HepG2 (cell line): ENCODE data around the gene MFSD8. TPM values are rescaled to one million over a fixed set of nuclear protein-coding genes. Genes with fewer than 3 reads are reported as not detected.
A peak's percentile ranks its signal among the peaks of the same experiment; 100 is the strongest.

Experiments used
- FOSL2 ChIP-seq: sonication (generic); formaldehyde crosslinking; IDR thresholded peaks from 2 replicates; pipeline ENCODE4 v1.4.0; 2020; ENCODE audit warnings: missing genetic modification reagents
- FOXK2 ChIP-seq: fragments of 450-650 bp; IDR thresholded peaks from 2 replicates; pipeline ENCODE4 v1.6.1; 2016
- MED8 ChIP-seq: sonication (generic); formaldehyde crosslinking; IDR thresholded peaks from 2 replicates; pipeline ENCODE4 v1.8.1; 2023; ENCODE audit warnings: mild to moderate bottlenecking, missing genetic modification reagents; ENCODE audit not compliant: insufficient replicate concordance
- PAX8 ChIP-seq: sonication (generic); formaldehyde crosslinking; IDR thresholded peaks from 2 replicates; pipeline ENCODE4 v1.8.0; 2022; ENCODE audit warnings: mild to moderate bottlenecking, missing genetic modification reagents, borderline replicate concordance
- REST ChIP-seq, 2 experiments: IDR thresholded peaks; 2 replicates each; pipeline ENCODE4 v1.6.1; 2011 to 2012; ENCODE audit warnings: low read length in 2 of 2, borderline replicate concordance in 1 of 2, low read depth in 1 of 2, mild to moderate bottlenecking in 1 of 2, moderate library complexity in 1 of 2
- SP1 ChIP-seq, 2 experiments: fragments of 450-650 bp in 1 of 2; sonication (generic) in 1 of 2; formaldehyde crosslinking in 1 of 2; IDR thresholded peaks; 2 replicates each; pipeline versions ENCODE4 v1.4.0 to v1.6.1; 2016 to 2020; ENCODE audit warnings: missing genetic modification reagents in 1 of 2
- TOPORS ChIP-seq: sonication (generic); formaldehyde crosslinking; IDR thresholded peaks from 2 replicates; pipeline ENCODE4 v1.8.0; 2023; ENCODE audit warnings: mild to moderate bottlenecking, missing genetic modification reagents
- ZFP36L2 ChIP-seq: sonication (generic); formaldehyde crosslinking; IDR thresholded peaks from 2 replicates; pipeline ENCODE4 v1.4.0; 2020; ENCODE audit warnings: missing genetic modification reagents
- ZHX1 ChIP-seq: sonication (generic); formaldehyde crosslinking; IDR thresholded peaks from 2 replicates; pipeline ENCODE4 v1.8.1; 2022; ENCODE audit warnings: low read depth, mild to moderate bottlenecking, missing genetic modification reagents
- ZNF205 ChIP-seq: IDR thresholded peaks from 2 replicates; pipeline ENCODE4 v1.6.1; 2018; ENCODE audit warnings: missing biosample characterization, missing genetic modification reagents
- ZNF264 ChIP-seq: sonication (generic); formaldehyde crosslinking; IDR thresholded peaks from 2 replicates; pipeline ENCODE4 v1.4.0; 2020; ENCODE audit warnings: missing genetic modification reagents
- ZNF296 ChIP-seq: sonication (generic); formaldehyde crosslinking; conservative IDR thresholded peaks from 2 replicates; pipeline ENCODE4 v1.5.0; 2020; ENCODE audit warnings: mild to moderate bottlenecking, missing genetic modification reagents
- ZNF414 ChIP-seq: sonication (generic); formaldehyde crosslinking; IDR thresholded peaks from 2 replicates; pipeline ENCODE4 v1.5.0; 2020; ENCODE audit warnings: missing genetic modification reagents
- ZNF430 ChIP-seq: sonication (generic); formaldehyde crosslinking; IDR thresholded peaks from 2 replicates; pipeline ENCODE4 v1.9.0; 2021; ENCODE audit warnings: mild to moderate bottlenecking, missing genetic modification reagents
- polyA plus RNA-seq, 8 experiments: library from polyadenylated mRNA; depleted of rRNA in 3 of 8; stranded (reverse) in 7 of 8; unstranded in 1 of 8; fragments of >200 nt; fragmentation: Illumina TruSeq in 4 of 8; extraction: Trizol in 4 of 8; gene quantifications; 2 replicates each; pipeline versions ENCODE4 v1.2.1 to v1.2.3, GENCODE V29; 2011 to 2016; ENCODE audit warnings: low read depth in 4 of 8, missing spikeins in 1 of 8, mixed read lengths in 1 of 8; ENCODE audit not compliant: insufficient read depth in 1 of 8
- total RNA-seq, 5 experiments: library from RNA; depleted of rRNA; stranded (reverse); fragments of >200 nt; fragmentation: Illumina TruSeq; extraction: Trizol; gene quantifications; 2 replicates each; pipeline ENCODE4 v1.2.3, GENCODE V29; 2016; ENCODE audit warnings: low read depth in 1 of 5
- TF ChIP-seq, protein P1 (sequence below): sonication (generic); formaldehyde crosslinking; IDR thresholded peaks from 2 replicates; pipeline ENCODE4 v1.5.1; 2020; ENCODE audit warnings: mild to moderate bottlenecking, missing genetic modification reagents, borderline replicate concordance

The MFSD8 gene
- total and polyA plus RNA-seq, 2 of the 13 experiments (the other 11 are each of a cell fraction or from before 2014, with no cell fraction given): 24.8 to 25.5 TPM

- peak; percentile 6; the same call in 1 of the 2 replicates for TF ChIP-seq TOPORS (CRISPR knock-in tag)
- 0 out of 4 replicates have a peak, but pooled peaks of 1 of the 2 experiments have one; percentile 21 for TF ChIP-seq REST (IDR thresholded peaks at IDR 0.05; ENCODE audit: borderline replicate concordance in 1 of 2, low read depth in 1 of 2, low read length in 2 of 2)
- no peak for TF ChIP-seq ZNF264 (CRISPR knock-in tag)
- no peak for TF ChIP-seq SP1 (IDR thresholded peaks at IDR 0.05)
- peak; percentile 79 for TF ChIP-seq SP1 (CRISPR knock-in tag; IDR thresholded peaks at IDR 0.05)
- no peak for TF ChIP-seq MED8 (CRISPR knock-in tag)
- TF ChIP-seq ZNF414 (CRISPR knock-in tag): peak; percentile 18; the same call in 1 of the 2 replicates
- TF ChIP-seq ZNF430 (CRISPR knock-in tag): 0 out of 2 replicates have a peak, but pooled peaks have one; percentile 19
- TF ChIP-seq, protein P1, sequence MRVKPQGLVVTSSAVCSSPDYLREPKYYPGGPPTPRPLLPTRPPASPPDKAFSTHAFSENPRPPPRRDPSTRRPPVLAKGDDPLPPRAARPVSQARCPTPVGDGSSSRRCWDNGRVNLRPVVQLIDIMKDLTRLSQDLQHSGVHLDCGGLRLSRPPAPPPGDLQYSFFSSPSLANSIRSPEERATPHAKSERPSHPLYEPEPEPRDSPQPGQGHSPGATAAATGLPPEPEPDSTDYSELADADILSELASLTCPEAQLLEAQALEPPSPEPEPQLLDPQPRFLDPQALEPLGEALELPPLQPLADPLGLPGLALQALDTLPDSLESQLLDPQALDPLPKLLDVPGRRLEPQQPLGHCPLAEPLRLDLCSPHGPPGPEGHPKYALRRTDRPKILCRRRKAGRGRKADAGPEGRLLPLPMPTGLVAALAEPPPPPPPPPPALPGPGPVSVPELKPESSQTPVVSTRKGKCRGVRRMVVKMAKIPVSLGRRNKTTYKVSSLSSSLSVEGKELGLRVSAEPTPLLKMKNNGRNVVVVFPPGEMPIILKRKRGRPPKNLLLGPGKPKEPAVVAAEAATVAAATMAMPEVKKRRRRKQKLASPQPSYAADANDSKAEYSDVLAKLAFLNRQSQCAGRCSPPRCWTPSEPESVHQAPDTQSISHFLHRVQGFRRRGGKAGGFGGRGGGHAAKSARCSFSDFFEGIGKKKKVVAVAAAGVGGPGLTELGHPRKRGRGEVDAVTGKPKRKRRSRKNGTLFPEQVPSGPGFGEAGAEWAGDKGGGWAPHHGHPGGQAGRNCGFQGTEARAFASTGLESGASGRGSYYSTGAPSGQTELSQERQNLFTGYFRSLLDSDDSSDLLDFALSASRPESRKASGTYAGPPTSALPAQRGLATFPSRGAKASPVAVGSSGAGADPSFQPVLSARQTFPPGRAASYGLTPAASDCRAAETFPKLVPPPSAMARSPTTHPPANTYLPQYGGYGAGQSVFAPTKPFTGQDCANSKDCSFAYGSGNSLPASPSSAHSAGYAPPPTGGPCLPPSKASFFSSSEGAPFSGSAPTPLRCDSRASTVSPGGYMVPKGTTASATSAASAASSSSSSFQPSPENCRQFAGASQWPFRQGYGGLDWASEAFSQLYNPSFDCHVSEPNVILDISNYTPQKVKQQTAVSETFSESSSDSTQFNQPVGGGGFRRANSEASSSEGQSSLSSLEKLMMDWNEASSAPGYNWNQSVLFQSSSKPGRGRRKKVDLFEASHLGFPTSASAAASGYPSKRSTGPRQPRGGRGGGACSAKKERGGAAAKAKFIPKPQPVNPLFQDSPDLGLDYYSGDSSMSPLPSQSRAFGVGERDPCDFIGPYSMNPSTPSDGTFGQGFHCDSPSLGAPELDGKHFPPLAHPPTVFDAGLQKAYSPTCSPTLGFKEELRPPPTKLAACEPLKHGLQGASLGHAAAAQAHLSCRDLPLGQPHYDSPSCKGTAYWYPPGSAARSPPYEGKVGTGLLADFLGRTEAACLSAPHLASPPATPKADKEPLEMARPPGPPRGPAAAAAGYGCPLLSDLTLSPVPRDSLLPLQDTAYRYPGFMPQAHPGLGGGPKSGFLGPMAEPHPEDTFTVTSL (CRISPR knock-in tag): no peak
- TF ChIP-seq ZNF296 (CRISPR knock-in tag): no peak
- peak; percentile 37; the same call in 1 of the 2 replicates for TF ChIP-seq ZNF205
- TF ChIP-seq ZFP36L2 (CRISPR knock-in tag): no peak
- TF ChIP-seq FOSL2 (CRISPR knock-in tag): no peak
- 0 out of 2 replicates have a peak, but pooled peaks have one; percentile 1 for TF ChIP-seq PAX8
- TF ChIP-seq ZHX1 (CRISPR knock-in tag): peak; percentile 84
- TF ChIP-seq FOXK2: peak; percentile 70; the same call in 1 of the 2 replicates
Observed at GRCh38 chr4:127965062-127965802, at the start of gene MFSD8, which contains the start of gene ABHD18 (continued).
